Muscle of leg (tissue), 16 donors: Measurements from ENCODE around the gene GLYATL3. TPM values are rescaled to one million over a fixed set of nuclear protein-coding genes. Genes with fewer than 3 reads are reported as not detected.

Experiments used
- DNase-seq: peaks from one replicate; pipeline ENCODE4 v3.0.0; 2013
- H3K27ac ChIP-seq: one replicate; pipeline ENCODE4 v1.5.1; 2013; ENCODE audit warnings: mild to moderate bottlenecking, low read length, control low read depth
- H3K27me3 ChIP-seq: one replicate; pipeline ENCODE4 v1.6.1; 2013; ENCODE audit warnings: low read length; ENCODE audit not compliant: control insufficient read depth, insufficient read depth
- H3K36me3 ChIP-seq: one replicate; pipeline ENCODE4 v1.6.1; 2013; ENCODE audit warnings: low read length; ENCODE audit not compliant: control insufficient read depth, insufficient read depth
- H3K4me1 ChIP-seq: one replicate; pipeline ENCODE4 v1.6.1; 2013; ENCODE audit warnings: low read length; ENCODE audit not compliant: control insufficient read depth, insufficient read depth
- H3K4me3 ChIP-seq: one replicate; pipeline ENCODE4 v1.5.1; 2013; ENCODE audit warnings: low read length, control low read depth
- H3K9me3 ChIP-seq: replicated peaks from 2 replicates; pipeline ENCODE4 v1.6.1; 2013; ENCODE audit warnings: low read depth, low read length; ENCODE audit not compliant: control insufficient read depth
- WGBS: methylation state at CpG from one replicate; pipeline ENCODE4 v1.1.5; 2013; ENCODE audit warnings: missing lambda C conversion rate; ENCODE audit not compliant: insufficient coverage; 5-methylcytosine and 5-hydroxymethylcytosine counted together
- long read RNA-seq, 11 donors: transcript quantifications; one replicate each; lab custom pipeline, GENCODE V29; 2026
- polyA plus RNA-seq, 8 donors: library from polyadenylated mRNA; unstranded; fragments of 120-200 nt; gene quantifications; one replicate each; pipeline versions ENCODE4 v1.2.1 to v1.2.3, GENCODE V29; 2013; ENCODE audit warnings: inconsistent platforms in 1 of 8, low replicate concordance in 1 of 8; ENCODE audit not compliant: insufficient read length in 8 of 8, insufficient read depth in 1 of 8
- total RNA-seq: library from RNA; stranded (reverse); fragments of 120-200 nt; gene quantifications from one replicate; pipeline ENCODE4 v1.2.4, GENCODE V29; 2013

Gene GLYATL3
- not detected for total RNA-seq
- under 1 TPM in 1 of 8 donors, not detected in 7; 0.11 TPM for polyA plus RNA-seq
- long read RNA-seq, donor 1: 0 reads
- long read RNA-seq, donor 2: 0 reads
- long read RNA-seq, donor 3: 0 reads
- long read RNA-seq, donor 4: 0 reads
- long read RNA-seq, donor 5: 0 reads
- long read RNA-seq, donor 6: 0 reads
- long read RNA-seq, donor 7: 0 reads
- long read RNA-seq, donor 8: 0 reads
- long read RNA-seq, donor 9: 0 reads
- long read RNA-seq, donor 10: 0 reads
- long read RNA-seq, donor 11: 0 reads

DNA sequence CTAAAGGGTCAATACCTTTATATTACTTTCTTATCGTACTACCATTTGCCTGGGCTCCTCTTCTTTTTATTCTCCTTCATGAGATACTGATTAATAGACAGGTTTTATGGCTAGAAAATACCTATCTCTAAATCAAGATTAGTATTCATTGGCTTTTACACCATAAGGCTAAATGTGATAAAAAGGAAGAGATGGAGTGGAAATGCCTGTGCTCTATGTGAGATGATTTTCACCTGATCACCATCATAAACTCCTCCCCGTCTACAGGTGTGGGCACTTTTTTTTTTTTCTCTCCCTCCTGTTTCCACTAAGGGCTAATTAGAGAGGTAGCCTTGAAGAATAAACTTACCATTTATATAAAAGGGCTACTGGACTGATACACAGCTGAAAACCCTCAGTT is at the start of gene GLYATL3:
GLYATL3 (plus strand) TSS at position 301 of the 400 bp plus-strand sequence. CDS start 12,068 bp downstream, outside the sequence.
- DNase-seq: no peak
- H3K36me3 ChIP-seq: no peaks in the 10 kb centered on the region
- H3K9me3 ChIP-seq: no peaks in the 10 kb centered on the region
- no peak within 1 kb of the TSS for H3K4me3 ChIP-seq
- H3K4me1 ChIP-seq: no peaks in the 10 kb centered on the region
- no CpG with 5 or more reads among the region's 2 CpGs for WGBS
- no peak within 1 kb of the TSS for H3K27ac ChIP-seq
- no peaks in the 10 kb centered on the region for H3K27me3 ChIP-seq

- H3K27me3 ChIP-seq: no peaks in the 10 kb centered on the region
- no peaks in the 10 kb centered on the region for H3K9me3 ChIP-seq
- no peak overlapping the region for H3K4me3 ChIP-seq
- no peak for DNase-seq
- no peaks in the 10 kb centered on the region for H3K4me1 ChIP-seq
- 89% methylated on average over 1 of the region's 2 CpGs for WGBS
- H3K36me3 ChIP-seq: peaks cover 18% of the 10 kb centered on the region
- no peak overlapping the region for H3K27ac ChIP-seq
Observed at GRCh38 chr6:49453221-49453620, 46.5 kb upstream of the GLYATL3 start.

- H3K4me3 ChIP-seq: no peak overlapping the region
- H3K4me1 ChIP-seq: no peaks in the 10 kb centered on the region
- WGBS: no CpG with 5 or more reads among the region's 3 CpGs
- H3K36me3 ChIP-seq: peaks cover 22% of the 10 kb centered on the region
- H3K27ac ChIP-seq: no peak overlapping the region
- H3K27me3 ChIP-seq: no peaks in the 10 kb centered on the region
- no peak for DNase-seq
- no peaks in the 10 kb centered on the region for H3K9me3 ChIP-seq
Observed at GRCh38 chr6:49454787-49455709, 44.7 kb upstream of the GLYATL3 start.

GRCh38 chr6:49457771-49458170 is 42.0 kb upstream of the GLYATL3 start:
- Histone ChIP-seq H3K9me3 (no peaks in the 10 kb centered on the region), H3K27ac (no peak overlapping the region), H3K36me3 (peaks cover 19% of the 10 kb centered on the region), H3K4me1 (peaks cover 2% of the 10 kb centered on the region), H3K27me3 (no peaks in the 10 kb centered on the region), H3K4me3 (no peak overlapping the region)
- DNase-seq: no peak
- no CpG with 5 or more reads among the region's 4 CpGs for WGBS

DNA sequence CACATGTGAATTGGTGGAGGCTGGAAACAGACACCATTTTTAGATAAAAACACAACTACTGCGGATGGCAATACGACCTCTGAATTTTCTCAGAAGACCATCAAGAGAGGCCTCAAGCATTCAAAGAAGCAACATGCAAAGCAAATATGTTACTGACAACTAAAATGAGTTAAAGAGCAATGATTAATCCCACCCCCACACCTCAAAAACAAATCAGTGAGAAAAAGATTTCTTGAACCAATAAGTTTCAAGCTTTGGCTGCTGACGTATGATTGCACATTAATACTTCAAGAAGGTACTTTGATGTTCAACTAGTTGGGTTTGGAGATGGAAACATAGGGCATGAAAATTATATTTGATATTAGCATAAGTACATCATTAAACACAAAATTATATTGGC is 37.7 kb upstream of the GLYATL3 start:
- DNase-seq: peak; percentile 22
- no peaks in the 10 kb centered on the region for H3K9me3 ChIP-seq
- WGBS: no CpG with 5 or more reads among the region's 3 CpGs

GRCh38 chr6:49462599-49462926 is 37.2 kb upstream of the GLYATL3 start:
- Histone ChIP-seq H3K4me1 (peaks cover 6% of the 10 kb centered on the region), H3K36me3 (peaks cover 6% of the 10 kb centered on the region), H3K4me3 (peak overlapping the region; percentile 75), H3K27ac (peak overlapping the region; percentile 79), H3K27me3 (no peaks in the 10 kb centered on the region), H3K9me3 (no peaks in the 10 kb centered on the region)
- no peak for DNase-seq
- 7% methylated on average over 2 of the region's 7 CpGs for WGBS

More for the DNA sequence above, 37.7 kb upstream of the GLYATL3 start:
- Histone ChIP-seq H3K27me3 (no peaks in the 10 kb centered on the region), H3K4me1 (peaks cover 6% of the 10 kb centered on the region), H3K36me3 (peaks cover 6% of the 10 kb centered on the region), H3K27ac (peak overlapping the region; percentile 79), H3K4me3 (peak overlapping the region; percentile 75)

- WGBS: 2% methylated on average over 8 of the region's 37 CpGs
- H3K27me3 ChIP-seq: no peaks in the 10 kb centered on the region
Observed at GRCh38 chr6:49462927-49463611, 36.7 kb upstream of the GLYATL3 start, which contains the start of the genes CENPQ and MMUT. Gene CENPQ, plus strand, starts transcription at chr6:49463370. Its CDS starts 6,807 bp downstream, at chr6:49470177. Gene MMUT, minus strand, starts transcription at chr6:49463253. Its CDS starts 3,787 bp downstream, at chr6:49459466.

DNA sequence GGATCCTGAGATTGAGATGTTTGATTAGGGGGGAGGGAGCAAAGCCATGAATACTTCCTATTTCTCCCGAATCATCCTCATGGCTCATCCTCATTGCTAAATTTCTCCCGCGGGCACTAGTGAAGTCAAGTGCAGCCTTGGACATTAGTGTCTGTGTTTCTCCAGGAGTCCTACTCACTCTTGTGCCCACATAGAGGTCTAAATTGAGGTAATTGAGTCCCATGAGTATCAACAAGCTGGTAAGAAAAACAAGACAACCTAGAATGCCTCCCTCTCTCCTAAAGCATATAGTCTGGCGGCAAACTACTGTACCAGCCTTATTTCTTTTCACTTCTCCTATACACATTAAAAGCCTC is 36.1 kb upstream of the GLYATL3 start:
- H3K36me3 ChIP-seq: peaks cover 4% of the 10 kb centered on the region
- no peaks in the 10 kb centered on the region for H3K9me3 ChIP-seq
- H3K27ac ChIP-seq: peak overlapping the region; percentile 57
- peaks cover 6% of the 10 kb centered on the region for H3K4me1 ChIP-seq
- H3K4me3 ChIP-seq: peak overlapping the region; percentile 75
- 0% methylated on average over 1 of the region's 4 CpGs for WGBS
- DNase-seq: no peak
- no peaks in the 10 kb centered on the region for H3K27me3 ChIP-seq

More at GRCh38 chr6:49462927-49463611, 36.7 kb upstream of the GLYATL3 start, which contains the start of the genes CENPQ and MMUT:
- DNase-seq: peak; percentile 99
- H3K4me3 ChIP-seq: peak within 1 kb of the TSS; percentile 75
- H3K9me3 ChIP-seq: no peaks in the 10 kb centered on the region
- peaks cover 6% of the 10 kb centered on the region for H3K4me1 ChIP-seq
- H3K27ac ChIP-seq: peak within 1 kb of the TSS; percentile 79
- H3K36me3 ChIP-seq: peaks cover 4% of the 10 kb centered on the region

GRCh38 chr6:49464691-49465090 is 35.0 kb upstream of the GLYATL3 start:
- H3K27ac ChIP-seq: no peak overlapping the region
- no peak for DNase-seq
- no peaks in the 10 kb centered on the region for H3K27me3 ChIP-seq
- H3K9me3 ChIP-seq: no peaks in the 10 kb centered on the region
- no peak overlapping the region for H3K4me3 ChIP-seq
- no peaks in the 10 kb centered on the region for H3K36me3 ChIP-seq
- 100% methylated on average over 1 of the region's 2 CpGs for WGBS
- H3K4me1 ChIP-seq: peaks cover 6% of the 10 kb centered on the region
